Renal cortical epithelial cell (primary cell): Measurements from ENCODE around the gene DMAC2L. TPM values are rescaled to one million over a fixed set of nuclear protein-coding genes. Genes with fewer than 3 reads are reported as not detected.
A peak's percentile ranks its signal among the peaks of the same experiment; 100 is the strongest.
"Not testable (repeated sequence)": the region's sequence is repeated elsewhere in the genome, so short reads cannot be mapped to it uniquely, and the experiment has no call there.

ENCODE experiments used
- DNase-seq: peaks from one replicate; pipeline ENCODE4 v3.0.0-alpha.2; 2011; ENCODE audit warnings: low read depth
- total RNA-seq: library from RNA; depleted of rRNA; stranded (reverse); fragments of >200 nt; gene quantifications from 2 replicates; pipeline ENCODE4 v1.2.3, GENCODE V29; 2014

Gene DMAC2L, protein sequence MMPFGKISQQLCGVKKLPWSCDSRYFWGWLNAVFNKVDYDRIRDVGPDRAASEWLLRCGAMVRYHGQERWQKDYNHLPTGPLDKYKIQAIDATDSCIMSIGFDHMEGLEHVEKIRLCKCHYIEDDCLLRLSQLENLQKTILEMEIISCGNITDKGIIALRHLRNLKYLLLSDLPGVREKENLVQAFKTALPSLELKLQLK
- 6.1 and 10.6 TPM in 2 replicates for total RNA-seq

DNA sequence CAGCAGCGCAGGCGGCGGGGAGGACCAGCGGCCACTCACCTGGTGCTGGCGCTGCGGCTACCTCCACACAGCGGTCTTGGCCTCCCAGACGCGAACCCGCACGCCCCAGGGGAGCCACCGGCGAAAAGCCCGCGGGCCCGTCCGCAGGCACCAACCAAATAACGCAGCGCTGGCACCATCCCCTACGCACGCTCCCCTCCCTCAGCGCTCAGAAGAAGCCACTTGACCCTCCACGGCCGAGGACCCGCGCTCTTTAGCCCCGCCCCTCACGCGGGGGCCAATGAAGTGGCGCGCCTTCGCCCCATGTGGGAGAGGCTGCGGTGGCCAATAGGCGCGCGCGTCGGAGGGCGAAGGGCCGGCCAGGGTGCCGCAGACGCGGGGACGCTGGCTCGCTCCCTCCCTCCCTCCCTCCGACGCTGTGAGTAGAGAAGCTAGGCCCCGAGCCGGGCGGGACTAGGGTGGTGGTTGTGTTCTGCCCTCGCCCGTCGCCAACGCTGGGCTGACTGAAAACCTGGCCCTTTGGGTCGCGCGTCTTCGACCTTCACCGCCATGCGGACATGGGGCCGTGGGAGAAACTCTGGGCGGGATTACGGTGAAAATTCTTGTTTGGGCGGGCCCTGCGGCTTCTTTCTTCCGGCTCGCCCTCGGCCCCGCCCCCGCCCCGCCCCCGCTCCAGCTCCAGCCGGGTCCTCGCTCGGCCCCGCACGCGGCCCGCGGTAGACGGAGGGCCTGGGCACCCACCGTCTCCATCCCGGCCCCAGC, at the start of gene DMAC2L, which contains the start of gene L2HGDH:
Gene DMAC2L, plus strand, starts transcription at position 353 of the 762 bp plus-strand sequence. CDS start 9,164 bp downstream, outside the sequence.
Gene L2HGDH, minus strand, starts transcription at position 258 of the 762 bp plus-strand sequence. Its CDS starts 79 bp downstream, at position 179.
- peak; percentile 74 for DNase-seq

DNA sequence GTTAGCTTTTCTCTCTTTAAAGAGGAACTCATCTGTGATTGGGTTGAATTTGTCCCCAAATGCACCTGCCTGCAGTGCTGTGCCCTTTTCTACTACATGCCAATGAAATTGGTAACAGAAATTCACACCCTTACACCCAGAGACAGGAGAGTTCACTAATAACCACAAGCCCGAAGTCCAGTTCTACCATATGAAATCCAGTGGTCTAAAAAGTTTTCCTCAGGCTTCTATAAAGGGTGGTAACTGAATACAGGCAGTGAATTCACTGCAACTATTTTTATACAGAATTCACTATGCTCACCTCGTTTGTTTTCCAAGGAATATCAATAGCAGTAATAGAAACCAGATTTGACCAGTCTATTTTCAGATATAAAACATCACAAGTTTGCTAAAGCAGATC, 49.3 kb upstream of the DMAC2L start:
- DNase-seq: no peak

DNA sequence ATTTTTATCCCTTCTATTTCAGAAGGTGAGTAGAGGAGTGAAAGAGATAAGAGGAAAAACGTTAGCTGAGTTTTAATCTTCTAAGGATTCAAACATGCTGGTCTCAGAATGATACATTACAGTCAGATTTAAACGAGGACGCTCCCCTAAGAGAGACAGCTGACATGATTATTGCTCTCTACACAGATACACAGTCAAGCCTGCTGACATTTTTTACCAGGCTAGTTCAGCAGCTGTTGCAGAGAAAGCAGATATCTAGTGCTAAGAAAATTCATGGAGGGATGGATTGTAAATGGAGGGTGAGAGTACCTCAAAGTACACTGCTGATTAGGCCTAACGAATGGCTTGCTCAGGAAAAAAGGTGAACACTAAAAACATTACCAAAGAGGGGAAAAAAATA, 48.8 kb upstream of the DMAC2L start:
- no peak for DNase-seq

DNA sequence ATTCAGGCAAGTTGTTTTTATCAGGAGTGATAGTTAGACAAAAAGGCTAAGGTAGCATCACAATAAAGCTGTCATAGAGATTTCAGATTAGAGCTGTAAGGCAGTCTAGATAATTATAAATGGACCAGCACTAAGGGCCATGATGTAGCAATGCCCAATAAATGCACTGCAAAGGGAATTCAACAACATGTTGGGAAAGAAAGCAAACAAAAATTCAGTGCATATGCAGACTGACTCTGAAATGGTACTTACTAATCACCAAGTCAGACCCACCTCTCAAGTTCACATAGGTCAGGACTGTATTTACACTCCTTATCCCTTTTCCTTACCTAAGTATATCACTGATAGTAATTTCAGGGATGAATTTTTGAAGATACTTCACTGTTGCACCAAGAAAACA, 47.1 kb upstream of the DMAC2L start:
- DNase-seq: no peak

DNA sequence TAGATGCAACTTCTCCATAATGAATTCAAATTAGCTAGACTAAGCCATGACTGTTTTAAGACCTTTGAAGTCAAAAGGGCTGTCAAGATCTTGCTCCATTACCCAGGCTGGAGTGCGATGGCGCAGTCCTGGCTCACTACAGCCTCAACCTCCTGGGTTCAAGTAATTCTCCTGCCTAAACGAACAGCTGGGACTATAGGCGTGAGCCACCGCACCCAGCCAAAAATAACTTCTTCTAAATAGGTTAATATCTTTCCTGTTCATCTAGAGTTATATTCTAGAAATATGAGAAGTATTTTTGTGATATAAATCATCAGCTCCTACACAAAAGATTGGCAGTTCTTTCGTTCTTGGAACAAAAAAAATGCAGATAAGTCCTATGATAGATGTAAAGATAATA, 41.2 kb upstream of the DMAC2L start:
- DNase-seq: no peak

DNA sequence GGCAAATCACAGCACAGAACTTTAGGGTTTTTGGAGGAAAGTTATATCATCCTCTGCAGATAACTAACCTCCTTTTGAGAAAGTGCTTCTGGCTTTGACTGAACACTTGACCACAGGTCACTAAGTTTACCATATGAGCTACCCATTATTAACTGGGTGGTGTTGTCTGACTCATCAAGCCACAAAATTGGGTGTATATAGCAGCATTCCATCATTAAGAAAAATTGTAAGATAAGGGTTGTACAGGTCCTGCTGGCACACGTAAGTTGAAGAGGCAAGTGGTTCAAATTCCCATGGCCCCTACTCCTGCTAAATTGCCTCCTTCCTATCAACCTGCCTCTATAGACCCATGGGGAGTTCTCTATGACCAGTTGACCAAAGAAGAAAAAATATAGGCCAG, 39.6 kb upstream of the DMAC2L start:
- peak; percentile 2 for DNase-seq

DNA sequence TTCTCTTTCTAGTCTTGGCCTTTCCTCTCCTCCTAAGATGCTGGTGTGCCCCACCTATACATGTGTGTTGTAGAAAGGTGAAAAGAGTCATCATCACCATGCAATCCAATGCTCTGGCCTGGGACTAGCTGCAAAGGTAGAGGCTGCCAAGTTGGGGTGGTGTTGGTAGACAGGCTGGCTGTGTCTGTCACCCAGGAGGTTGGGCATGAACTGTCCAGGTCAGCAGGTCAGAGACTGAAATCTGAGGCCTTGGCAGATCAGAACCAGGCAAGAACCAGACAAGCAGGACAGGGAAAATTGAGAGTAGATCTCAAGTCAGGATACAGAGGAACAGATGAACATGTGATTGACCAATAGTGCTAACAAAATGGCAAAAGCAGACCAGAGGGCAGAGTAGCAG, 26.3 kb upstream of the DMAC2L start:
- DNase-seq: no peak

DNA sequence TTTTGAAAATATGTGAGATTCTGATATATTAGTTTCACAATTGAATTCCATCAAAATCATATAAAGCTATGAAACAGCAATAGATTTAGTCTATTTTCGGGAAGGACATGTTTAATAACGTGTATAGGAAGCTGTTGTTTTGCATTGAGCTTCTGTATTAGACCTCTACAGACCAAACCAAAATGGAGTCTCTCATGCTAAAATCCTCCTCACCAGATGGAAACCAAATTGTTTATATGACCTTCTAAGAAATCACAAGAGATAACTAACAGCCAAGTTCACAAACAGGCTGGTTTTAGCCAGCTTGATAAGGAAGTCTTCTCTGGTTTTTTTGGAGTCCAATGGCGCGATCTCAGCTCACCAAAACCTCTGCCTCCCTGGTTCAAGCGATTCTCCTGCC, 24.0 kb upstream of the DMAC2L start:
- no peak for DNase-seq

DNA sequence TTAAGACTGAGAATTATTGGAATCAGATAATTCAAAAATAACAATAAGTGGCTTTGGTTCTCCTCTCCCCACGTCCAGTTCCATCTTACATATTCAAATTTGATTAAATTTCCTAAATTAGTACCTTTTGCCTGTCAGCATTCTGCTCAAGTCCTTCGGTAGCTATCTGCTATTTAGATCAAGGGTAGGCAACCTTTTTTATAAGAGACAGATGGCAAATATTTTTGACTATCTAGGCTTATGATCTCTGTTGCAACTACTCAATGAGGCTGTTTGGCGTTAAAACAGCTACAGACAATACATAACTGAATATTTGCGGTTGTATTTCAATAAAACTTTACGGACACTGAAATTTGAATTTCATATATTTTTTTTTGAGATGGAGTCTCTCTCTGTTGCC, 21.8 kb upstream of the DMAC2L start:
- no peak for DNase-seq

DNA sequence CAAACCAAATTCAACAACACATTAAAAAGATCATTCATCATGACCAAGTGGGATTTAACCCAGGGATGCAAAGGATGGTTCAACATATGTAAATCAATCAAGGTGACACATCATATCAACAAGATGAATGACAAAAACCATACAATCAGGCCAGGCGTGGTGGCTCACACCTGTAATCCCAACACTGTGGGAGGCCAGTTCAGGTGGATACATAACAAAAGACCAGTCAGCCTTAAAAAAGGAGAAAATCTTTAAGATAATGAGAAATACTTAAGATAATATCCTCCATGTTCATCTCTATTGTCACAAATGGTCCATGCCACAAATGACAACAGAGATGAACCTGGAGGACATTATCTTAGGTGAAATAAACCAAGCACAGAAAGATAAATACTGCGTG, 12.5 kb upstream of the DMAC2L start:
- no peak for DNase-seq

DNA sequence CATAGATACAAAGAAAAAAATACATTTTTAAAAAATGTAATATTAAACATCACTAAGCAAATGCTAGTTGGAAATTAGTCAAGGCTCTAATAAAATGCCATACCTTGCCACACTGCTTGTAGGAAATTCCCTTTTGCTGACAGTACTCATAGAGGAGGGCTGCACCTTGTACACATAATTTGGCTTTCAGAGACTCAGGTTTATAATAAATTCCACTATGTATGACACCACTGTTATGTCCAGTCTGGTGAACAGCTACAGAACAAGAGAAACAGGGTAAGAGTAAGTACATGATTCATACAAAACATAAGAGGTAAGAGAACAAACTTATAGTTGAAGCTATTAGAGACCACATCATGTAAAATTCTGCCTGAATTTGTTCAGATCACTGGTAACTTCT, 10.2 kb upstream of the DMAC2L start:
- no peak for DNase-seq

DNA sequence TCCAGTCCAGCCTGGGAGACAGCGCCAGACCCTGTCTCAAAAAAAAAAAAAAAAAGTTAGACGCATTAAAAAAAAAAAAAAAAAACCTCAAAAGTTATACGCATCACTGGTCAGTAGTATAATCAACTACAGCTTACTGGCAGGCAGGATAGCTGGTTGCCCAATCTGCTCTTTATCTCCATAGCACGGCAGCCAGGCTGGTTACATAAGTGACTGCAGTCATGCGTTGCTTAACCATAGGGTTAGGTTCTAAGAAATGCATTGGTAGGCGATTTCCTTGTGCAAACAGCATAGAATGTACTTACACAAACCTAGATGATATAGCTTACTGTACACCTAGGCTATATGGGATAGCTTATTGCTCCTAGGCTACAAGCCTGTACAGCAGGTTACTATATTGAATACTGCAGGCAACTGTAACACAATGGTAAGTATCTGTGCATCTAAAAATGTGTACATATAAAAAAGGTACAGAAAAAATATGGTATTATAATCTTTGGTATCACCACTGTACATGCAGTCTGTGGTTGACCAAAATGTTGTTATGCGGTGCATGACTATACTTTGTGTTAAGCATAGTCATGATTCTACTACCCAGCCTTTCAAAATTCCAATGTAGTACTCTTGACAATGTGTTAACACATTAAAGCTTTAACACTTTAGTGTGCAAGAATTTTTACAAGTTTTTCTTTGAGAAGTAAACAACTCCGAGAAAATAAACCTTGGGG, 8.2 kb upstream of the DMAC2L start:
- peak; percentile 94 for DNase-seq

DNA sequence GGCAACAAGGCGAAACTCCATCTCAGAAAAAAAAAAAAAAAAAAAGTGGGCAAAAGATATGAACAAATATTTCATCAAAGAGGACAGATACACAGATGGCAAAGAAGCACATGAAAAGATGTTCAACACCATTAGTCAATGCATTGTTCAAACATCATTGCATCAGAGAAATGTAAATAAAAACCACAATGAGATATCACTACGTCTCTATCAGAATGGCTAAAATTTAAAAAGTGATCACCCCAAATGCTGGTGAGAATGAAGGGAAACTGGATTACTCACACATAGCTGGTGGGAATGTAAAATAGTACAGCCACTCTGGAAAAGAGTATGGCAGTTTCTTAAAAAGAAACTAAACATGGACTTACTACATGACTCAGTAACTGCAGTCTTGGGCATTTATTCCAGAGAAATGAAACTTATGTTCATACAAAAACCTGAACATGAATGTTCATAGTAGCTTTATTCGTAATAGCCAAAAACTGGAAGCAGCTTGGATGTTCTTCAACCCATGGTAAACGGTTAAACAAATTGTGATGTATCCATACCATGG, 3.7 kb upstream of the DMAC2L start:
- DNase-seq: no peak

DNA sequence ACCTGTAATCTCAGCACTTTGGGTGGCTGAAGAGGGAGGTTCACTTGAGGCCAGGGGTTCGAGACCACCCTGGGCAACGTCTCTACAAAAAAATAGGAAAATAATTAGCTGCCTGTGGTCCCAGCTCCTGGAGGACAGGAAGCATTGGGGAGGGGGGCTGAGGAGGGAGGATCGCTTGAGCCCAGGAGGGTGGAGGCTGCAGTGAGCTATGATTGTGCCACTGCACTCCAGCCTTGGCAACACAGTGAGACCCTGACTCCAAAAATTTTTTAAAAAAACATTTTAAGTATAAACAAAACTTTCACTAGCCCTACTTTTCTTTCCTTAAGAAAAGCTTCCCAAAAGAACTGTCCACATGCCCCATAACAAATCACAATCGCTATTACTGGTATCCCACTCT, 1.7 kb upstream of the DMAC2L start:
- no peak for DNase-seq

DNA sequence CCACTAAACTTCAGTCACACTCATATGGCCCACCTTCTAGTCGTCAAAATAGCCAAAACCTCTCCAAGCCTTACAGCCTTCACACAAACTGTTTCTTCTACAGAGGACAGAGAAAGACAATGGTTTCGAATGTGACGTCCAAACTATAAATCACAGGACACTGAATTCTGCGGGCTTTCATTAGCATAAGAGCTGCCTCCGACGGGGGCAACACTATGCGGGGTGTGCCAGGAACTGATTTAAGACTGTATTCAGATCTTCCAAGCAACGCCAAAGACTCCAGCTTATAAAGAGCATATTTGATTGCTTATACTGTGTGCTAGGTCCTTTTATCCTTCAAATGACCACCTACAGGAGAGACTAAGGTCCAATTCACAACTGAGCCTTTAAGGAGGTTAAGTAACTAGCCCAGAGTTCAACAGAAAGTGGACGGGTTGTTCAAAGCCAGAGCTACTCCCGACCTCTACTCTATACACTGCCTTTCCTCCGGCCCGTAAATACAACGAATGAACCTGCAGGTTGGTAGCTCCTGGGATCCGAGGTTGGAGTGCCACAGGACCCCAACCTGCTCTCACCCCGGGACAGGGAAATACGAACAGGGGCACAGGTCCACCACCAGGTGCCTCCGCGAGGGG, 670 bp upstream of the DMAC2L start:
- DNase-seq: peak; percentile 42

DNA sequence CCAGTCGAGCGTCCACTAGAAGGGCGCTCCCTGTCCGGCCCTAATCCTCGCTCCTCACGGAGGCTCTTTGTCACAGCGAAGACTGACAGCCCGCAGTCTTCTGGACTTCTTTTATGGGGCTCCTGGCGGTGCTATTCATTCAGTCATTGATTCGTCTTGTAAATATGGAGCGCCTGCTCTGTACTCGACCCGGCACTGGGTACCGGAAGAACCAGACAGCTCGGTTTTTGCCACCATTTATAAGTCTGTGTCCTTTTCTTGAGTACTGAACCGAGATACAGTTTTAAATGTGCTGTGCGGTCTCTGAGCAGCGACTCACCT, 570 bp downstream of the DMAC2L start:
- no peak for DNase-seq

DNA sequence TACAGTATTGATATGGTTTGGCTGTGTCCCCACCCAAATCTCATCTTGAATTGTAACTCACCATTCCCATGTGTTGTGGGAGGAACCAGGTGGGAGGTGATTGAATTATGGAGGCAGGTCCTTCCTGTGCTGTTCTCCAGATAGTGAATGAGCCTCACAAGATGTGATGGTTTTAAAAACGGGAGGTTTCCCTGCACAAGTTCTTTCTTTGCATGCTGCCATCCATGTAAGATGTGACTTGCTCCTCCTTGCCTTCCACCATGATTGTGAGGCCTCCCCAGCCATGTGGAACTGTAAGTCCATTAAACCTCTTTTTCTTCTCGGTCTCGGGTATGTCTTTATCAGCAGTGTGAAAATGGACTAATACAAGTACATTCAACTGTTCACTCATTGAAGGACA, 2.0 kb downstream of the DMAC2L start:
- not testable (repeated sequence) for DNase-seq

DNA sequence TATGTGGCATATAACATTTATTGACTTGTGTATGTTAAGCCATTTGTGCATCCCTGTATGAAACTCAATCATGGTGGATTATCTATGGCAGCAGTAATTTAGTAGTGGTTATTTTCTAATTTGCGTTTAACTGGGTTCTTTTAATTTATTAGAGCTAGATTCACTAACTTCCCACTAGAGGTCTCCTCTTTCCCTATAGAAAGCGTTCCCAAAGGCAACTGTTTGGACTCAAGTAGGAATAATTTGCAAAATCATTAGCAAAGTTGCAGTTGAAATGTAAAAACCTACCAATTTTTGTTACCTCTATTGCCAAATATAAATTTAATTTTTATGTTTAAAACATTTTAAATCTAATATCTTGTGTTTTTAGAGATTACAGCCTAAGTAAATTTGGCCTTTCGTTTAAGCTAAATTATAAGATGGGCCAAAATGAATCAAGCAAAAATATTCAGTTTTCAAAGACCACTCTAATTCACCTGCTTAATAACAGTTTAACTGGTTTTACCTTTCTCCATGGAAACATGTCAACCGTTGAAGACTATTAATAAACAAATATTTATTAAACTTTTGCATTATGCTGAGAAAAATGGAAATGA, 6.0 kb downstream of the DMAC2L start:
- peak; percentile 60 for DNase-seq

DNA sequence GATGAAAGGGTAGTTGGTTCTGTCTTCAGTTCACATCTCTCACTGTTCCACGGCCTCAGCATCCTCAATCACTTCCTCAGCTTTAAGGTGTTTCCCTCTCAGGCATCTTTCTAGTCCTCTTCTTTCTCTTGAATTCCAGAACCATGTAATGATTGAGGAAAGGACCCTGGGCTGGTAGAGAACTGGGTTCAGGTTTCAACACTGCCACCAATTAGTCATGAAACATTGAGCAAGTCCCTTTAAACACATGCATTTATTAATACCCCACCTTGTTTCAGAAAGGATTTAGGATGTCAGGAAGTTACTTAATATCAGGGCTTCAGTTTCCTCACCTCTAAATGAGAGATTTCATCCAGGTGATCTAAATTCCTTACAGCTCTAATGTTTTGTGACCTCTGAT, 7.2 kb downstream of the DMAC2L start:
- peak; percentile 61 for DNase-seq

DNA sequence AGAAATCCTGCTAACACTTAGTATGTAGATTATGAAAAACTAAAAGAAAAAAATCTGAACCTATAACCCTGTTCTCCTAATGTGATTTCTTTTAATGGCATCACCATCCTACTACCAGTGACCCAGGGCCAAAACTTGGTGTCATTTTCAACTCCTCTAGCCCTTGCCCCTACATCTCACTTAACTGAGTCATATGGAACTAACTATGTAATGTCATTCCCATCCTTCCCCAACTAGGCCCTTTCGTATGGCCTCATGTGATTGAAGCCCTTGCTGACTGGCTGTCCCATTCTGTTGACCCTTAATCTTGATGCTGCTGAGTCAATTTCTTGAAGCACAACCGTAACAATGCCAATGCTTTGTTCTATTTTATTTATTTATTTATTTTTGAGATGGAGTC, 7.6 kb downstream of the DMAC2L start:
- DNase-seq: no peak

DNA sequence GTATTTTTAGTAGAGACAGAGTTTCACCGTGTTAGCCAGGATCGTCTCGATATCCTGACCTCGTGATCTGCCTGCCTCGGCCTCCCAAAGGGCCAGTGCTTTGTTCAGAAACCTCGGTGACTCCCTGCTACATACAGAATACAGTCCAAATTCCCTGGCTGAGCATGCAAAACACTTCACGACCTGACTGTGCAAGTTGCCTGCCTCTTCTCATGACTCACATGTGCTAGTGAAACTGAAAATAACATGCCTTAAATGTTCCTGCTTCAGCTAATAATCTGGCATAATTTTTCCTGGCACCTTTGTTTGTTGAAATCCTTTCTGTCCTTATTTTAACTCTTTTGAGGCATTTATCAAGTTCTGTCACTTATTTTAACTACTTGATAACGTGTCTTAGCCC, 8.2 kb downstream of the DMAC2L start:
- peak; percentile 67 for DNase-seq
